D721Med (cell line): ENCODE measurements around the gene PRDM5.

ENCODE experiments used
- DNase-seq: peaks from one replicate; pipeline ENCODE4 v3.0.0; 2011; ENCODE audit warnings: low spot score; ENCODE audit not compliant: insufficient read length
- FAIRE-seq: peaks from 2 replicates; lab custom pipeline; 2011; peaks lifted over from hg19 to GRCh38; lab: Jason Lieb, UNC
- TF ChIP-seq, protein P1 (sequence below): IDR thresholded peaks from 2 replicates; pipeline ENCODE4 v1.5.1; 2012; ENCODE audit warnings: mild to moderate bottlenecking, control low read depth; ENCODE audit not compliant: insufficient read depth; ENCODE audit errors: missing control alignments

PRDM5 gene

DNA sequence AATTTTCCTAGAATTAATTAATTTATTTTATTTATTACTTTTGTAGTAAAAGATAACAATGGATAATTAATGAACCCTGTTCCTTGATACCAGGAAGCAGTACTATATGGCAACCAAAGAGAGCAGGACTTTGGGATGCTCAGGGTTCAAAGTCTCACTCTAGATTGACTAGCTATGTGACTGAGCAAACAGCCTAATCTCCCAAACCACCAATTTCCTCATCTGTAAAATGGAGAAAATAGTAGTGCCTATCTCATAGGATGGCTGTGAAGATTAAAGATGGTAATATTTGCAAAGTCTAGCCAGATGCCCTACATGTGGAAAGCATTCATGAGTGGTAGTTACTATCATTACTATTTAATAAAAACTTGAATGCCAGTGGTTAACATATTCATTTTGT is 97.6 kb downstream of the PRDM5 start:
- FAIRE-seq (no peak), DNase-seq (no peak)

DNA sequence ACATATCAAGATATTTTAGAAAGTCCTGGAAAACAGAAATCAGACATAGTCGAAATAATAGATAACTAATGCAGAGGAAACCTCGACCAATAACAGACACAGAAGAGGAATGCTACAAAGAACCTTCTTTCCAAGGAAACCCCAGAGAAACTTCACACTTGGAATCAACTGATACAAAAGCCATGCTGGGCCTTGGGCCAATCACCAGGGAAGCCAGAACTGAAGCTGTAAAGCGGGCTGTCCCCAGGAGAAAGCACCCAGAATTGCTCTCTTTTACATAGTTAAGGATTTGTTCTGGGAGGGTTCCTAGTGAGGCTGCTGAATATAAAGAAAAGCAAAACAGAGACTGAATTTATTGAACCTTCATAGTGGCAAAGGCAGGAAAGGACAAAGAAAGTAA is 100.5 kb downstream of the PRDM5 start:
- DNase-seq: no peak
- TF ChIP-seq, protein P1, sequence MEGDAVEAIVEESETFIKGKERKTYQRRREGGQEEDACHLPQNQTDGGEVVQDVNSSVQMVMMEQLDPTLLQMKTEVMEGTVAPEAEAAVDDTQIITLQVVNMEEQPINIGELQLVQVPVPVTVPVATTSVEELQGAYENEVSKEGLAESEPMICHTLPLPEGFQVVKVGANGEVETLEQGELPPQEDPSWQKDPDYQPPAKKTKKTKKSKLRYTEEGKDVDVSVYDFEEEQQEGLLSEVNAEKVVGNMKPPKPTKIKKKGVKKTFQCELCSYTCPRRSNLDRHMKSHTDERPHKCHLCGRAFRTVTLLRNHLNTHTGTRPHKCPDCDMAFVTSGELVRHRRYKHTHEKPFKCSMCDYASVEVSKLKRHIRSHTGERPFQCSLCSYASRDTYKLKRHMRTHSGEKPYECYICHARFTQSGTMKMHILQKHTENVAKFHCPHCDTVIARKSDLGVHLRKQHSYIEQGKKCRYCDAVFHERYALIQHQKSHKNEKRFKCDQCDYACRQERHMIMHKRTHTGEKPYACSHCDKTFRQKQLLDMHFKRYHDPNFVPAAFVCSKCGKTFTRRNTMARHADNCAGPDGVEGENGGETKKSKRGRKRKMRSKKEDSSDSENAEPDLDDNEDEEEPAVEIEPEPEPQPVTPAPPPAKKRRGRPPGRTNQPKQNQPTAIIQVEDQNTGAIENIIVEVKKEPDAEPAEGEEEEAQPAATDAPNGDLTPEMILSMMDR: no peak
- FAIRE-seq: no peak

More for the DNA sequence above, 97.6 kb downstream of the PRDM5 start:
- TF ChIP-seq, protein P1: no peak

DNA sequence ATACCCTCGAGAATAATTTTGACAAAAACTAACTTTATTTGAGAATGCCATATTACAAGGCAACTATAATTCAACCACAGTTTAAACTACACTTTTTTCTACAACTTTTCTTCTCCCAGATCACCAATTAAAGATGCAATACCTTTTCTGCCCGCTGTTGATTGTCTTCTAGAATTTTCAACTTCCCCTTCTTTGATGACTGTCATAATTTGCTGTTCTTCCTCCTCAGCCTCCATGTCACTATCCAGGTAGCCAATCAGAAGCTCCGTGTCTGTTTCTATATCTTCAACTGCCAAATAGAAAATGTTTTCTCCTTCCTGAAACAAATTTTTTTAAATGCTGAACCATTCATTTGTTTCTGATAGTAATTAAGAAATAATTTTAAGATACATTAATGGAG is 101.5 kb downstream of the PRDM5 start:
- TF ChIP-seq, protein P1: no peak
- FAIRE-seq: no peak
- no peak for DNase-seq

DNA sequence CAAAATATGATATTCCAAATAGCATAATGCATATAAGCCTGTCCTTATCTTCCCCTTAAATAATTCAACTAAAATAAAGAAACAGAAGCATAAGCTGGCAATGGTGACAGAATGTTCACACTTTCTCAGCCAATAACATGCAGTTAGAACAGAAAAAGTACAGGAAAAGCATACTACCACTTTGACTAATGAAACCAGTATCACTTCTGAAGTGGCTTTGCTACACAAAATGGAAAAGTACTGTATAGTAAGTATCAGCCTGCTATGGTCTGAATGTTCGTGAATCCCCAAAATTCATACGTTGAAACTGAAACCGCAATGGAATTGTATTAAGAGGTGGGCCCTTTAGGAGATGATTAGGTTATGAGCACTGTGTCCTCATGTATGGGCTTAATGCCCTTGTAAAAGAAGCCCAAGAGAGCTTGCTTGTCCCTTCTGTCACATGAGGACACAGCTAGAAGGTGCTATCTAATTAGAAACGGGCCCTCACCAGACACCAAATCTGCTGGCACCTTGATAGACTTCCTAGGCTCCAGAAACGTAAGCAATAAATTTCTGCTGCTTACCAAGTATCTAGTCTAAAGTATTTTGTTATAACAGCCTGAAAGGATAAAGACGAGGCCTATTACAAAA is 102.6 kb downstream of the PRDM5 start:
- no peak for DNase-seq
- no peak for FAIRE-seq
- TF ChIP-seq, protein P1: no peak

DNA sequence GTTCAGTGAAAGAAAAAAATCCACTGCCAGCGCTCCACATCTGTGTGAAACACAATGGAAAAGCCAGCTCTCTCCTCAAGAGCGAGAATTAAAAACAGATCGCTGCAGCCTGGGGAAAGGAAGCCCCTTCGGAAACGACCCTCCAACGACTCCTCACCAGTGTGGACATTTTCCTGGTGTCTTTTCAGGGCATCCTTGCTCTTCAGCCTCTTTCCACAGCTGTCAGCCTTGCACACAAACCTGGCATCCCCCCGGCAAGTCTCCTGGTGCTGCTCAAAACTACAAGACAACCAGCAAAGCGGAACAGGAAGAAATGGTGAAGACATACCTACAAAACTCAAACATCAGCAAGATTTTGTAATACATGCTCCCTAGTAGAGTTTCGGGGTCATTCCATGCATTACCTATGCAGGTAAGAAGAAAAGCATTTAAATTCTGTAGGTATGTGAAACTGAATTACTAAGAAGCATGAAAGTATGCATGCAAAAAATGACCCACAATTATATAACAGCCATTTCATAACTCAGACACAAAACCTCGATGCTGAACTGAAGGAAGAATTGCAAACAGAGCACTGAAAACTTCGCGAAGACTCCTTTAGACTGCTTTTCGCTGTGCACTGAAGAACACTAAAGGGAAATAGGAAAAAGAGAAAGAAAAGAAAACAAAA is 106.1 kb downstream of the PRDM5 start:
- FAIRE-seq: no peak
- TF ChIP-seq, protein P1: no peak
- no peak for DNase-seq

DNA sequence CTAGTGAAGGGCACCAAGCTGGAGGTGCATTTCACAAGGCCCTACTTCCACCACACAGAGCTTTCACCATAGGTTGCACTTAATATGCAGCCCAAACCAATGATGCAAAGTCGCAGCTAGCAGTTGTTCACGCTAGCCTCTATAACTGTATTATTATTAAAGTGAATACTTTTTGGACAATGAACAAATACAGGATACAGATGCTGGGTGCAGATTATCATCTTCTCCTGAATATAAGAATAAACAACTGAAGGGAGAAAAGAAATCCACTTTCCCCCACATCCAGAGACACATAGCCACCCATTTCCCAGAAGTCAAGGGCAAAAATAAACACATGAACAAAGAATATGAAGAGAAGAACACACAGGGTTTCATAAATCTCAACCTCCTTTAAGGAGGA is 107.2 kb downstream of the PRDM5 start:
- no peak for FAIRE-seq
- TF ChIP-seq, protein P1: no peak
- no peak for DNase-seq

DNA sequence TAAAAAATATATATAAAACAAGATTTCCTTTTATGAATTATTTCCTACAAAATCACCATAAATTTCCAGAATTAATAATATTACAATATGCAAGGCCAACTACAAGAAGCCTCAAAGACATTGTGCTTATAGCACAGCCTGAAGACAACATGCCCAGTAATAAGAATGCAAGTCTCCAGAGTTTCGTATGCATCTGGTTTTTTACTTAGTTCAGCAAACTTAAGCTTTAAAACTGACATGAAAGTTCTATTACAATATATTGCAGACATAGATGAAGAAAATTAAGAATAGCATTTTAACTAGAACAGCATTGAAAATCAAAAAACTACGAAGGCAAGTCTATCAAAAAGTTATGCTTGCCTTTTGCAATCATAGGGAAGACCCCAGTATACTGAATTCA is 107.6 kb downstream of the PRDM5 start:
- TF ChIP-seq, protein P1: no peak
- no peak for DNase-seq
- FAIRE-seq: no peak
